ENCODE data around the gene NT5DC4. TPM values are rescaled to one million over a fixed set of nuclear protein-coding genes. Genes with fewer than 3 reads are reported as not detected.

NT5DC4 gene
- total RNA-seq, 2 experiments from 2014 or later: not detected

DNA sequence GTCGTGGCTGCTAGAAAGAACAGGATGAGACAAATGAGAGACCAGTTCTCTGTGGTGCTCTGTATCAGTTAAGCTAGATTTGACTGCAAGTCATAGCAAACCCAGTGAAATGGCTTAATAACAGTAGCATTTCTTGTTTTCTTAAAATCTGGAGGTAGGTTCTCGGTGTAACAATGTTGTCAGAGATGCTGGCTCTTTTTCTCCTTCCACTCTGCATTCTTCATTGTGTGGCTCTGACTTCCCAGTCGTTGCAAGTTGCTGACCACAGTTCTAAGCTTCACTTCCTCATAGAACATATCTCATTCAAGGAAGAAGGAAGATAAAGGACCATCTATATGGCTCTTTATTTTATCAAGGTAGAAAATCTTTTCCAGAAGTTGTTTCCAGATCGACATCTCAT, 51.5 kb downstream of the NT5DC4 start:
- Mint-ChIP-seq H3K9me3 (no peaks in the 10 kb centered on the region), H3K36me3 (ENCODE audit: low read depth) (no peaks in the 10 kb centered on the region), H3K27ac (no peak overlapping the region), H3K4me1 (ENCODE audit: low read depth) (peaks cover 14% of the 10 kb centered on the region), H3K27me3 (peaks cover 10% of the 10 kb centered on the region), H3K4me3 (no peak overlapping the region)
- intact Hi-C loops (cut with micrococcal nuclease): no loop called here
- POLR2A ChIA-PET: interaction anchor here (0.5 to 1.4 kb wide), 2 partner anchors 17 to 85 kb away, joined by 3 read pairs; no protein-coding TSS in a partner anchor
- TF ChIP-seq, protein P1, sequence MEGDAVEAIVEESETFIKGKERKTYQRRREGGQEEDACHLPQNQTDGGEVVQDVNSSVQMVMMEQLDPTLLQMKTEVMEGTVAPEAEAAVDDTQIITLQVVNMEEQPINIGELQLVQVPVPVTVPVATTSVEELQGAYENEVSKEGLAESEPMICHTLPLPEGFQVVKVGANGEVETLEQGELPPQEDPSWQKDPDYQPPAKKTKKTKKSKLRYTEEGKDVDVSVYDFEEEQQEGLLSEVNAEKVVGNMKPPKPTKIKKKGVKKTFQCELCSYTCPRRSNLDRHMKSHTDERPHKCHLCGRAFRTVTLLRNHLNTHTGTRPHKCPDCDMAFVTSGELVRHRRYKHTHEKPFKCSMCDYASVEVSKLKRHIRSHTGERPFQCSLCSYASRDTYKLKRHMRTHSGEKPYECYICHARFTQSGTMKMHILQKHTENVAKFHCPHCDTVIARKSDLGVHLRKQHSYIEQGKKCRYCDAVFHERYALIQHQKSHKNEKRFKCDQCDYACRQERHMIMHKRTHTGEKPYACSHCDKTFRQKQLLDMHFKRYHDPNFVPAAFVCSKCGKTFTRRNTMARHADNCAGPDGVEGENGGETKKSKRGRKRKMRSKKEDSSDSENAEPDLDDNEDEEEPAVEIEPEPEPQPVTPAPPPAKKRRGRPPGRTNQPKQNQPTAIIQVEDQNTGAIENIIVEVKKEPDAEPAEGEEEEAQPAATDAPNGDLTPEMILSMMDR (IDR thresholded peaks at IDR 0.05): no peak
- DNase-seq: no peak
- CTCF ChIA-PET: interaction anchor here (1.1 to 3.9 kb wide), 2 partner anchors 14 to 169 kb away, joined by 4 to 15 read pairs; no protein-coding TSS in a partner anchor
- ATAC-seq: no peak

DNA sequence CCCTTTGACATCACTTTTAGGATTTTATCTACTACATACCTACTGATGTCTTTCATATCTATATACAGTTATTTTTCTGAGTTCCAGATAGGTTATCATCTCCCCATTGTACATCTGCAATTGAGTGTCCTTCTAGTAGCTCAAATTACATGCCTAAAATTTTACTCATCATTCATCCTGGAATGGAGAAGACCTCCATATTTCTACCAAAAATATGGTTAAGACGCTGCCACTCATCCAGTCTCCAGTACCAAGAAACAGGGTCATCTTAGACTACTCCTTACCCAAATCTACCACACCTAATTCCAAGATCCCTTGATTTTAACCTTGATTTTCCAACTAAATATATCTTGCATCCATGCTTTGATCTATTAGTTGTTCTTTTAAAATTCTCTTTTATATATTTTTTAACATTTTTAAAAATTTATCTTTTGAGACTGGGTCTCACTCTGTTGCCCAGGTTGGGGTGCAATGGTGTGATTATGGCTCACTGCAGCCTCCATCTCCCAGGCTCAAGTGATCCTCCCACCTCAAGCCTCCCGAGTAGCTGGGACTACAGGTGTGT, 52.2 kb downstream of the NT5DC4 start:
- Mint-ChIP-seq H3K9me3 (no peaks in the 10 kb centered on the region), H3K27ac (no peak overlapping the region), H3K4me3 (no peak overlapping the region), H3K36me3 (ENCODE audit: low read depth) (no peaks in the 10 kb centered on the region), H3K27me3 (peaks cover 15% of the 10 kb centered on the region), H3K4me1 (ENCODE audit: low read depth) (peaks cover 15% of the 10 kb centered on the region)
- TF ChIP-seq, protein P1 (IDR thresholded peaks at IDR 0.05): no peak
- POLR2A ChIA-PET: interaction anchor here (0.5 to 1.4 kb wide), 2 partner anchors 18 to 84 kb away, joined by 3 read pairs; no protein-coding TSS in a partner anchor
- intact Hi-C loops (cut with micrococcal nuclease): no loop called here
- DNase-seq (no peak), ATAC-seq (no peak)
- CTCF ChIA-PET: interaction anchor here (1.0 to 3.9 kb wide), 3 partner anchors 13 to 168 kb away, joined by 3 to 15 read pairs (median 4); no protein-coding TSS in a partner anchor

DNA sequence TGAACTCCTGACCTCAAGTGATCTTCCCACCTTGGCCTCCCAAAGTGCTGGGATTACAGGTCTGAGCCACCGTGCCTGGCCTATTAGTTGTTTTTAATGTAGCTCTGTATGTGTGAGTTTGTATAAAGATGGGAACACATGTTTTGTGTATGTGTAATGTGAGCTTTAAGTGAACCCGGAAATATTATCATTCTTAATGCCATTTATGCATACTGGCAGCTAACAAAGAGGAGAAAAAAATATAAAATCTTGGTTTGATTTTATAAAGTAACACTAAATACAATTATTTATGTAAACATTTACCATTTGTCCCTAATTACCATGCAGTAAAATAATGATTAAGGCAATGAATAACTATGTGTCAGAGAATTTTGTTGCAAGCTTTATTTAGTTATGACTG, 52.7 kb downstream of the NT5DC4 start:
- CTCF ChIA-PET: interaction anchor here (1.0 to 3.9 kb wide), 2 partner anchors 12 to 168 kb away, joined by 3 to 15 read pairs; no protein-coding TSS in a partner anchor
- H3K27me3 Mint-ChIP-seq: peaks cover 15% of the 10 kb centered on the region
- no peaks in the 10 kb centered on the region for H3K9me3 Mint-ChIP-seq
- POLR2A ChIA-PET: interaction anchor here (1.4 kb wide), 1 partner anchor 19 kb away, joined by 3 read pairs; no protein-coding TSS in a partner anchor
- no peaks in the 10 kb centered on the region for H3K36me3 Mint-ChIP-seq (ENCODE audit: low read depth)
- TF ChIP-seq, protein P1 (IDR thresholded peaks at IDR 0.05): no peak
- H3K27ac Mint-ChIP-seq: no peak overlapping the region
- DNase-seq (no peak), ATAC-seq (no peak)
- no peak overlapping the region for H3K4me3 Mint-ChIP-seq
- H3K4me1 Mint-ChIP-seq (ENCODE audit: low read depth): peaks cover 14% of the 10 kb centered on the region
- intact Hi-C loops (cut with micrococcal nuclease): no loop called here

DNA sequence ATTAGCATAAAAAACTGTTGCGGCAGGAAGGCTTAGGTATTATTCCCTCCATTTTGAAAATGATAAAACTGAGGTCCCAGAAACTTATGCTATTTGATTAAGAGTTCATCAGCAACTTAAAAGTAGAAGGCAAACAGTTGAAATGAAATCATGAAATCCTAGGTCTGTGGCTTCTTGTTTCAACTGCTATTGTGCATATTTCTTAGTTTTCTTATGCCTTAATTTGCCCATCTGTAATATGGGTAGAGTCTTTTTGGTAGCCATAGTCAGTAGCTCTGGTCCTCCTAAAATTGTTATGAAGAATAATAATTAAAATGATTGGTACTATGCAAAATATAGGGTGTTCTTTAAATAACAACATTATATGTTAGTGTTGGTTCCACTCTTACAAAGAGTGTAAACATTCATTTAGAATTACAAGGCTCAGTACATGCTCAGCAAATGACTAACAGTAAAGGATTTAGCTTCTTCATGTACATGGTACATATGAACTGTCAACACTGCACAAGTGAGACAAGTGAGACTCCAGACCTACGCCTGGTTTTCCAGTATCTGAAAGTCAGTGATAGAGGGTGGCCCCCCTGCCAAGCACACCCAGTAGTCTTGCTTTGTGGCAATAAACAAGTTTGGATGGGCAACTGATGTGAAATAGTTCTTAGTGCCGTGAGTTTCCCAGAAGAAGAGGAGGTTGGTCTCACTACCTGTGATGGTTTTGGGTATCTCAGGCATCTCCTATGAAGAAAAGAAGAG, 53.9 kb downstream of the NT5DC4 start:
- H3K36me3 Mint-ChIP-seq (ENCODE audit: low read depth): no peaks in the 10 kb centered on the region
- intact Hi-C loops (cut with micrococcal nuclease): no loop called here
- ChIA-PET CTCF (interaction anchor here (3.9 kb wide), 1 partner anchor 167 kb away, joined by 15 read pairs; no protein-coding TSS in a partner anchor), POLR2A (no interaction called here)
- no peaks in the 10 kb centered on the region for H3K9me3 Mint-ChIP-seq
- peaks cover 19% of the 10 kb centered on the region for H3K27me3 Mint-ChIP-seq
- TF ChIP-seq, protein P1 (IDR thresholded peaks at IDR 0.05): no peak
- H3K4me3 Mint-ChIP-seq: no peak overlapping the region
- ATAC-seq: no peak
- H3K4me1 Mint-ChIP-seq (ENCODE audit: low read depth): peaks cover 14% of the 10 kb centered on the region
- H3K27ac Mint-ChIP-seq: no peak overlapping the region
- no peak for DNase-seq

DNA sequence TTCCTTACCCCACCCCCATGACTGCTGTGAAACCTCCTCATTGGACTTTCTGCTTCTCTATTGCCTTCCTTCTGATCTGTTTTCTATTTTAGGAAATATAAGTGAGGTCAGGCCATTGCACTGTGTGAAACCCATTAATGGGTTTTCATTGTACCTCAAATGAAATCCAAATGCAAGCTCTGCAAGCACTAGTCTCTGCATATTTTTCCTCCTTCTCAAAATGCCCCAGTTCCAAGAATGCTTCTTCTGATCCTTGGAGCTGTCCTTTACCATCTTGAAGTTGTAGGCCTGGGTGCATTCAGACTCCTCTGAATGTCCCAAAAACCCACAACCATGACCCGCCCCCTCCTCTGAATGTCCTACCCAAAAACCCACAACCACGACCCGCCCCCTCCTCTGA, 55.3 kb downstream of the NT5DC4 start:
- POLR2A ChIA-PET: interaction anchor here (0.8 to 0.9 kb wide), 2 partner anchors 17 to 48 kb away, joined by 3 to 4 read pairs; no protein-coding TSS in a partner anchor
- Mint-ChIP-seq H3K27me3 (peaks cover 19% of the 10 kb centered on the region), H3K4me3 (no peak overlapping the region), H3K4me1 (ENCODE audit: low read depth) (peaks cover 14% of the 10 kb centered on the region), H3K9me3 (no peaks in the 10 kb centered on the region), H3K27ac (no peak overlapping the region), H3K36me3 (ENCODE audit: low read depth) (no peaks in the 10 kb centered on the region)
- CTCF ChIA-PET: no interaction called here
- ATAC-seq: peak; percentile 7
- TF ChIP-seq, protein P1 (IDR thresholded peaks at IDR 0.05): no peak
- intact Hi-C loops (cut with micrococcal nuclease): no loop called here
- DNase-seq: no peak
